ENCODE data around the gene KNDC1.
"Not testable (repeated sequence)": the region's sequence is repeated elsewhere in the genome, so short reads cannot be mapped to it uniquely, and the experiment has no call there.

The KNDC1 gene

DNA sequence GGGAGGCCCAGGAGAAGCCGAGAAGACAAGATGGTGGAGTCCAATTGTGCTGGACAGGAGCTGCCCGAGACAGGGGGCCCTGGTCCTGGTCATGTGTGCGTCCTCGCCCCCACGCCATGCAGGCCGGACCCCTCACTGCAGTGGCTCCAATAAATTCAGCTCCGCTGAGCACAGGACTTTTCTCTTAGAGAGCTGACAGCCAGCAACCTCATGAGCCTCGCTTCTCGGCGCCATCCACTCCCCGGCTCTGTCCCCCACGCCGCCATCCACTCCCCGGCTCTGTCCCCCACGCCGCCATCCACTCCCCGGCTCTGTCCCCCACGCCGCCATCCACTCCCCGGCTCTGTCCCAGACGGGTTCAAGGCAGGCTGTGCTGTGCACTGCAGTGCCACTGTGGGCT lies 67.2 kb downstream of the KNDC1 start:
- DNase-seq: no peak

DNA sequence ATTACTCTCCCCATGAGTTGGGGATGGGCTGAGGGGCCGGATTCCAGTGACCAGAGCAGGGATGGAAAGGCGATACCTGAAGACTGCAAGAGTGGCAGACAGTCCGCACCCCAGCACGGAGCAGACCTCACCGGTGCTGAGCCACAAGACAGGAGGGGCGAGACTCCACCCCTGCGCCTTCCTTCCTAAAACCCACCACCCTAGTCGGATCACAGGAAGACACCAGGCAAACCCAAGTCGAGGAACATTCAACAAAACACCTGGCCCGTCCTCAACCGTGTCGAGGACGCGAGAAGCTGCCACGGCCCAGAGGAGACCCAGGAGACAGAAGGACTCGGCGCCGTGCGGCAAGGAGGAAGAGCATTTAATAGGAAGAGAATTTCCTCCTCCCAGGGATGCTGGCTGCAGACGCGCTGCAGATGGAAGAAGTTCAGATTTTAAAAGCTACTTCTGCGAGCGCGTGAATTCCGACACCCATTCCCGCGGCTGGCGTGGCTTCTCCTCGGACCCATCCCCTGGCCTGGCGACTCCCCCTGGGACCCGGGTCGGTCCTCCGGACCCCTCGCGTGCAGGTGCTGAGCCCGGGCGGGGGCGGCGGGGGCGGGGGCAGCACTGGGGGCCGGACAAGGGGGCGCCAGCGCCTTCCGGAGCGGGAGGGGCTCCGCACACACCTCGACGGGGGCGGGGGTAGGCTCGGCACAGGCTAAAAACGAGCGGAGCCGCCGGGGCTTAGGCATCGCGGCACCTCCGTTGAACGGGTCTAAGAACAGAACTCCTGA lies 69.4 kb downstream of the KNDC1 start:
- no peak for DNase-seq

DNA sequence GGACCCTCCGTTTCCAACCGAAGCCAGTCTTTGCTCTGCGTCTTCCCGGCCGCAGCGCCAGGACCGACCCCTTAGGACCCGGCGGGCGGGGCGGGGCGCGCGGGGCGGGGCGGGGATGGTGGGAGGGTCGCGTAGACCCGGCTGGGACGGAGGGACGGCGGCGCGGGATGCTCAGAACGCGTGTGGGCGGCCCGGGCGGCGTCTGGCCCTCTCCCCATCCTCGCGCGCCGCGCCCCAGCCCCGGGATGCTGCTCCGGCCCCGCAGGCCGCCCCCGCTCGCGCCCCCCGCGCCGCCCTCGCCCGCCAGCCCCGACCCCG lies 70.0 kb downstream of the KNDC1 start, which contains the start of gene UTF1:
UTF1 (plus strand) TSS at position 174 of the 318 bp plus-strand sequence; CDS start at position 246, 72 bp downstream.
- DNase-seq: no peak

DNA sequence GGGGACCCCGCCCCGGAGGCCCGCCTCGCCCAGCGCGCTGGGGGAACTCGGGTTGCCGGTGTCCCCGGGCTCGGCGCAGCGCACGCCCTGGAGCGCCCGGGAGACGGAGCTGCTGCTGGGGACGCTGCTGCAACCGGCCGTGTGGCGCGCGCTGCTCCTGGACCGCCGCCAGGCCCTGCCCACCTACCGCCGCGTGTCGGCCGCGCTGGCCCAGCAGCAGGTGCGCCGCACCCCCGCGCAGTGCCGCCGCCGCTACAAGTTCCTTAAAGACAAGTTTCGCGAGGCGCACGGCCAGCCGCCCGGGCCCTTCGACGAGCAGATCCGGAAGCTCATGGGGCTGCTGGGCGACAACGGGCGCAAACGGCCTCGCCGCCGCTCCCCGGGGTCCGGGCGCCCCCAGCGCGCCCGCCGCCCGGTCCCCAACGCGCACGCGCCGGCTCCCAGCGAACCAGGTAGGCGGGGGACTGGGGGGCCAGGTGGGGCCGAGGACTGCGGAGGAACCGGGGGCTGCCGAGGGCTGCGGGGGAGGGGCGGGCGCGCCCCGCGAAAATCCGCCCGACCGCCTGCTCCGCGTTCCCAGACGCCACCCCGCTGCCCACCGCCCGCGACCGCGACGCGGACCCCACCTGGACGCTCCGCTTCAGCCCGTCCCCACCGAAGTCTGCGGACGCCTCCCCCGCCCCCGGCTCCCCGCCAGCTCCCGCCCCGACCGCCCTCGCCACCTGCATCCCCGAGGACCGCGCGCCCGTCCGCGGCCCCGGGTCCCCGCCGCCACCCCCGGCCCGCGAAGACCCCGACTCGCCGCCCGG lies 70.6 kb downstream of the KNDC1 start:
- DNase-seq: no peak

DNA sequence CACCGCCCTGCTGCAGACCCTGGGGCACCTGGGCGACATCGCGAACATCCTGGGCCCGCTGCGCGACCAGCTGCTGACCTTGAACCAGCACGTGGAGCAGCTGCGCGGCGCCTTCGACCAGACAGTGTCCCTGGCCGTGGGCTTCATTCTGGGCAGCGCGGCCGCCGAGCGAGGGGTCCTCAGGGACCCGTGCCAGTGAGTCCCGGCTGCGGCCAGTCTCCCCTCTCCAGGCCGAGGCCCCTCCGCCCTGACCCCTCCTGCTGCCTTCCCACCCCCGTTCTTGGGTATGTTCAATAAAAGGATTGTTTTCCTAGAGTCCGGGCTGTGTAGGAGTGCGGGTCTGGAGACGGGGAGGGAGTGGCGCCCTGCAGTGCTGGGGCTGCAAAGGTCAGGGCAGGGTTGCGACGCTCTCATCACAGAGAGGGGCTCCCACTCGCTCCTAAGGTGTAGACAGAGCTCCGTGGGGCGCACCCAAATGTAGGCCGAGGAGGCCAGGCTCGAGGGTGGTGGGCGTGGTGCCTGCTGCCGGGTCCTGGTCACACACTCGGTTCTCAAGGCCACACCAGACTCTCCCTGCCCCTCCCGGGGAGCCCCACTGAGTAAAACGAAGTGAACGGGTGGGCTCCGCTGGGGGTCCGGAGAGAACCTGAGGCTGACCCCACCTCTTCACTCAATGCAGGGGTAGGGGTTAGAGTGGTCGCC lies 71.4 kb downstream of the KNDC1 start:
- DNase-seq: no peak

DNA sequence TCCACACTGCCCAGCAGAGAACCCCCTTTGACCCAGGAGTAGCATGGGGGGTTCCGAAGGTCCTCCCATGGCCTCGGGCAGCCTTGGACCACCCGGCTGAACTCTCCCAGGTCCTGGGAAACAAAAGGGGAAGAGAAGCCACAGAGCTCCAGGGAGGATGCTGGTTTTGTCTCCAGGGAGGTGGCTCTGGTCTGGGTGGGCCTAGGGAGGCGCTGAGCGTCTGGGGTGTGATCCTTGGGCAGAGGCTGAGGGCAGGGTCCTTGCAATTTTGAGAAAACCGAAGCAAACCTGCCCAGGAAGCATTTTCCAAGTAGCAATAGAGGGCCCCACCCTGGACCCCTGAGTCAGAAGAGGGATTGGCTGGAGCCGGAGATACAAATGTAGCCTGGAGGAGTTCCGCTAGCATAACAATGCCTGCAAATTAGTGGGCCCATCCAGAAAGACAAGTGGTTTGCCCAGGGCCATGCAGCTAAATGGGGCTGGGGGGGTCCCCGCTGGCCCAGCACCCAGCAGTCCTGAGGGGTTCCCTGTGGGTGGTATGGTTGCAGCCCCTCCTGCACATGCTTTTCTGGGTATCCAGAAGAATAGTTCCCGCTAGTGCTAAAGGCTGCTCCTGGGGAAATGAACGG lies 72.0 kb downstream of the KNDC1 start:
- no peak for DNase-seq

DNA sequence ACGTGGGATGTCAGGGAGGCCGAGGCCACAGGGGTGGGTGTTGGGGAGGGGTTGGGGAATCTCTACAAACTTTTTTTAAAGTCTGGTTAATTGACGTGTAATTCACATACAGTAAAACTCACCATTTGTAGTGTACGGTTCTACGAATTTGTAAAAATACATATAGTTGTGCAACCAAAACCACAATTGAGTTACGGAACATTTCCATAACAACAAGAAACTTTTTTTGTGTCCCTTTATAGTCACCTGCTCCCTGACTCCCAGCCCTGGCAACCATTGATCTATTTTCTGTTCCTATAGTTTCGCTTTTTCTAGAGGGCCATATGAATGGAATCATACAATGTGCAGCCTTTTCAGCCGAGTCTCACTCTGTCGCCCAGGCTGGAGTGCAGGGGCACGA lies 74.8 kb downstream of the KNDC1 start:
- DNase-seq: not testable (repeated sequence)

DNA sequence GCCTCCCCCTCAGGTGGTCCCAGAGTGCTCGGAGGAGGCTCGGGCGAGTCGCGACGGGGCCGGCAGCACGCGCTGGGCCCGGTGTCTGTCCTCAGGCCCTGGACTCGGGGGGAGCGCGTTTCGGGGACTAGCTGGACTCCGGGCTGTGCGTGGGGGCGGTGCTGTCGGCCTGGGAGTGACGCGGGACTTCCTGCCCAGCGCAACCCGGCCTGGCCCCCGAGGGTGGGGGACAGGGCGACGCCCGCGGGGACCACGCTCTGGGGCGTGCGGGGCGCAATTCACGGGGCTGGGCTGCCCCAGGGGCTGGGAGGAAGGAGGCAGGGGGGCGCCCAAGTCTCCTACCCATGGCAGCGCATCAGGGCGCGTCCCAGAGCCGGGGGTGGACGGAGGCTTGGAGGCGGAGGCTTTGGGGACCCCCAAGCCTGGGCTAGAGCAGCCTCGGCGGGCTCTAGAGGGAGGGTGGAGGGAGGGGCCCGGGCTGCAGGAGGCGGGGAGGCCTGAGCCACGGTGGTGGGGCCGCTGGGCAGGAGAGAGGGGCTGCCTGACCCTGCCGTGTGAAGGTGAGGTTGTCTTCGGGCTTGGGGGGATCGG lies 75.3 kb downstream of the KNDC1 start:
- no peak for DNase-seq

DNA sequence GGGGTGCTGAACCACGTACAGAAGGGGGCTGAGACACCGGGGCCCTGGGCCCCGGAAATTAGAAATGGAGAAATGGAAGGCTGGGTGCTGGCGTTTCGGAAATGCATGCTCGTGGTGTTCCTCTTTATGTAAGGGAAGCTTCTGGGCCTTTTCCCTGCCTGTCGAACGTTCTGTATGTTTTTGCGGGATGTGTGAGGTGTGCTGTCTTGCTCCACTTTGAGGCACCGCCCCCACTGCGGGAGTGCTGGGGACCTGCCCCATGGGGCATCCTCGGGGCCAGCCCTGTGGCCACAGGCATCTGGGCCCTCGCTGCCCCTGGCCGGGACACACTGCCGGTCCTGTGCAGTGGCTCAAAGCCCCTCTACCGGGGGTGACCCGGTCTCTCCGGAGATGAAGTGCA lies 75.9 kb downstream of the KNDC1 start:
- no peak for DNase-seq

DNA sequence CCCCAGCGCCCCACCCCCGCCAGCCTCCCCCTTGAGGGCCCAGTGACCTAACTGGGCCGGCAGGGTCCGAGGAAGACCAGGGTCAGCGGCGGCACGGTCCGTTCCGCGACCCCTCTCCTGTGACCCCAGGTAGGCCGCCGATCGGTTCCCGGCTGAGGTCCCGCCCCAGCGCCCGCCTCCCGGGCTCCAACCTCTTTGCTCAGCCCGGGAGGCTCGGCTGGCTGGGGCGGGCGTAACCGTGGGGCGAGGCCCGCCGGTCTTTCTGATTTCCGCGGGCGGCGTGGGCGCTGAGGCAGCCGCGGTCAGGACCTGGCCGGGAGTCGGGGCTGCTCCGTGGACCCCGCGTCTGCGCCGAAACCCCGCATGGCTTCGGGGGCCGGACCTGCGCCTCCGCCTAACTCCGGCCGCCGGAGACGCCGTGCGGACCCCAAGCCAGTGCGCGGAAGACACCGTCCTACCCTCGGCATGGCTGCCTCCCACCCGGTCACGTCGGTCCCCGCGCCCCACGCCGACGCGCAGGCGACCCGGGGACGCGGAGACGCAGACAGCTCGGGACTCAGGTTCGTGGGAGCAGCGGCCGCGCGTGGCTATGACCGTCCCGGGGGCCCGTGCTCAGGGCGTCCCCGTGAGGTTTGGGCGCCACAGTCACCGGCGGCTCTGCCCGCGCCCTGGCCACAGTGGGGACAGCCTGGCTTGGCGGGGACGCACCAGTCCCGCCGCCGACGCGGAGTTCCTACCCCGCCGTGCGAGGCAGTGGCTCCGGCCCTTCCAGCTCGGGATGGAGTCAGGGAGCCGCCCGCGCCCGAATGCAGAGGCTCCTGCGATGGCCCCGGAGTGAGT lies 76.6 kb downstream of the KNDC1 start:
- no peak for DNase-seq

DNA sequence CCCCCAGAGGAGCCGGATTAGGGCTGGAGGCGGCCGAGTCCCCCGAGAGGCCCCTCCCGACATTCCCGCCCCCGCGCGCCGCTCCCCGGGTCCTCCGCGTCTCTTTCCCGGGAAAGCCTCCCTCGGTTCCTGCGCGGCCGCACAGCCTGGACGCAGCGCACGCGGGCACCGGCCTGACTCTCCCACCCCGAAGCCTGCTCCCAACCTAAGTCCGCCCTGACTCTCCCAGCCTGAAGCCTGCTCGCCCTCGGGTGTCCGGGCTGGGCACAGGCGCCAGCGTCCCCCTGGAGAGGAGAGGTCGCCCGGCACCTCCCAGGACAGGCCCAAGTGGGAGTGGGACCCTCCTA lies 77.2 kb downstream of the KNDC1 start:
- DNase-seq: no peak

DNA sequence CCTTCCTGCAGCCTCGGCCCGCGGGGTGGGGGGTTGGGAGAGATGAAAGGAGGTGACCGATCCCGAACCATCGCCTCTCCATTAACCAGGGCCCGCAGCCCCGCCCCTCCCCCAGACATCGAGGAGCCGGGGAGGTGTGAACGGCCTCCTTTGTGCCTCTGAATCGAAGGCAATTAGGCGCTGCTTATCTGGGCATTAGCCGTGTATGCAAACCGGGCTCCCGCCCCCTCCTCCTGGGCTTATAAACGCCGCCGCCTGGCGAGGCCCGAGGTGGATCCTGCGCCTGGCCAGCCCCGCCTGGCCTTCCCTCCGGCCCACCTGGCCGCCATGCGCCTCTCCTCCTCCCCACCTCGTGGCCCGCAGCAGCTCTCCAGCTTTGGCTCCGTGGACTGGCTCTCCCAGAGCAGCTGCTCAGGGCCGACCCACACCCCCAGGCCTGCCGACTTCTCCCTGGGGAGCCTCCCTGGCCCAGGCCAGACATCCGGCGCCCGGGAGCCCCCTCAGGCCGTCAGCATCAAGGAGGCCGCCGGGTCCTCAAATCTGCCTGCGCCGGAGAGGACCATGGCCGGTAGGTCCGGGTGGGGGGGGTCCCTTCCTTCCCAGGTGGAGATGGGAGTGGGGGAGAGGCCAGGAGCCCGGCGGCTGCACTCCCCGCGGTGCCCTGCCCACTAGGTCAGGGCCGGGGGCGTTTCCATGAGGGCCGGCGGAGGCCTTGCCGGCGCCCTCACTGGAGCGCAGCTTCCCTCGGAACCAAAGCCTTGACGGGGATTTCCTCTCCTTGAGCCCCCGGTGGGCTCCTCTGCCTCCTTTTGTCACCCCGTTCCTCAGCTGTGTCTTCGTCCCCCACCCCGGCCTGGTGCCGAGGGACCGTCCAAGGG lies 77.8 kb downstream of the KNDC1 start, which contains the start of gene VENTX:
VENTX (plus strand) TSS at position 268 of the 878 bp plus-strand sequence; CDS start at position 328, 60 bp downstream.
- no peak for DNase-seq

DNA sequence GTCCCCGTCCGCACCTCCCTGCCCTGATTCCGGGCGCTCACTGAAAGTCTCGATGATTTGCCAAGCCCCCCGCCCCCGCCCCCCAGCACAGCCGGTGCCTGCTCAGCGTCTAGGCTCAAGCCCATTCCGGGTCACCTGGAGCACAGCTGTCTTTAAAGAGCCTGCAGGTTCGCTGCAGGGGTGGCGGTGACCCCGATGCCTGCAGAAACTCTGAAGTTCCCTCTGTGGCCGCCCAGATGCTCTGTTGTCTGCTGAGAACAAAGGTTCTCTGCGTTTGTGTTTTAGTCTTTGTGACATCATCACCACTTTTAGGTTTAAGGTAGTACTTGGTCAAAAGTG lies 78.4 kb downstream of the KNDC1 start:
- no peak for DNase-seq

DNA sequence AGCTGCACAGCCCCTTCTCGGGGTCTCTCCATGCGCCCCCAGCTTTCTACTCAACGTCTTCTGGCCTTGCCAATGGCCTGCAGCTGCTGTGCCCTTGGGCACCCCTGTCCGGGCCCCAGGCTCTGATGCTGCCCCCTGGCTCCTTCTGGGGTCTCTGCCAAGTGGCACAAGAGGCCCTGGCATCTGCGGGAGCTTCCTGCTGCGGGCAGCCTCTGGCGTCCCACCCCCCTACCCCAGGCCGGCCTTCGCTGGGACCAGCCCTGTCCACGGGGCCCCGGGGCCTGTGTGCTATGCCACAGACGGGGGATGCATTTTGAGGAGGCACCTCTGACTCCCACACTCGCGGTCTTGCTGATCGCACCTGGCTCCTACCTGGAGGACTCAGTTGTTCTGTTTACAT lies 80.0 kb downstream of the KNDC1 start:
- no peak for DNase-seq

DNA sequence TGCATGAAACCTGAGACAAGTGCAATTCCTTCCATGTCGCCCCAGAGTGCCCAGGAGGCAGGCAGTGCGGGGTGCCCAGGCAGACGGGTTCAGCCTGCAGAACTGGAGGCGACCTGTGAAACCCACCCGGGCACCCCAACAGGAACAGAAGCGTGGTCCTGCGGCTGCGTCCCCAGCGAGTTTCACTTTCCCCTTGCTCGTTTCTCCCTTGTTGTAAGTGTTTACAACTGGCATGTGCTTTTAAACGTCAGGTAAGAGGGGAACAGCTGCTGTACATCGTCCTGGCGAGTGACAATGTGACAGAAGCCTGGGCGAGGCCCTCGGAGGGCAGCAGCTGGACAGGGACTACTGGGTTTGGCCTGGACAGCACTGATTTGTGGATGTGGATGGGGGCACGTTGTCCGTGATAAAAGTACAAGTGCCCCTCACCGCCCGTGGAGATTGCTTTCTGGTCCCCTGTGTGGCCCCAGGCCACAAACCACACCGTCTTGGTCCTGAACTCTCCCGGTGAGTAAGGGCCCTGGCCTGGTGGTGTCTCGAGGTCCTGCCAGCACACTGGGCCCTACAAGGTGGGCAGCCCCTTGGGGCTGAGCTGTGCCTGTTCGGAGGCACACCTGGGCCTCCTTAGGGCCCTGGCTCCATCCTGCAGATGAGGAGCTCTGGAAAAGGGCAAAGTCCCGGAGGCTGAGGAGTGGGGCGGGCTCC lies 81.6 kb downstream of the KNDC1 start:
- DNase-seq: no peak

DNA sequence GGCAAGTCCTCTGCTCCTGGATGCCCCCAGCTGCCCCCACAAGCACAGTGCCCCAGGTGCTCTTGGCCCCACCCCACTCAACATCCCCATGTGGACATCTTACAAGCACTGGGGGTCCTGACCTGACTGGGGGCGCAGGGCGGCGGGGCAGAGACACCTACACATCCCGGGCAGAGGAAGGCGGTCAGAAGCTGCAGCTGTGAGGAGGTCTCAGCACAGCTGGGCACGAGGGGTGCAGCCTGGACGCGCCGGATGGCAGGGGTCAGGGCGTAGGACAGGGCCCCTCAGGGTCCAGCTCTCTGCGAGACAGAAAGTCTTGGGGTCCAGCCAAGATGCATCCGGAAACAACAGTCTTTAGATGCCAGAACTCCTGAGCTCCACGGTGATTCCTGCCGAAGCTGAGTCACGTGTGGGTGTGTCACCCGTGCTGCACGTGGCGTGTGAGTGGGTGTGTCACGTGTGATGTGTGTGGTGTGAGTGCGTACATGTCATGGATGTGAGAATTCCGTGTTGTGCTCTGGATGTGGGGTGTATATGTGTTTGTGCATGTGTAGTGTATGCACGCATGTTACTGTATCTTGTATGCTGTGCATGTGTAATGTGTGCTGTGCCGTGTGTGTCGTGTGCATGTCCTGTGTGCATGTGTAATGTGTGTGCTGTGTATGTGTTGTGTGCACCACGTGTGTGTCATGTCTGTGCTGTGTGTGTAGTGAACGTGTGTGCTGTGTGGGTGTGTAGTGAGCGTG lies 82.8 kb downstream of the KNDC1 start:
- no peak for DNase-seq

DNA sequence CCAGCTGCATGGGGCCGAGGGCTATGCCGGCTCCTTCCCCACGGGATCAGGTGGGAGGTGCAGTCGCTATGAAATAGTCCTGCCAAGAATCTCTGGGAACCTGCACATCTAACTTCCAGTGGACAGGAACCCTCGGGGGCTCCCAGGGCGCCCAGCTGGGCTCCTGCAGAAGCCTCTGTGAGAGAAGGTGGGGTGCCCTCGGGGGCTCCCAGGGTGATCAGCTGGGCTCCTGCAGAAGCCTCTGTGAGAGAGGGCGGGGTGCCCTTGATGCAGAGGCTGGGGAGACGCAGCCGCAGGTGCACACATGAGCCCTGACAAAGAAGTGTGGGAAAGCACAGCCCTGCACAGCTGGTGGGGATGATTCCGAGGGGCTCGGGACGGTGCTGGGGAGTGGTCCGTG lies 83.6 kb downstream of the KNDC1 start:
- no peak for DNase-seq

DNA sequence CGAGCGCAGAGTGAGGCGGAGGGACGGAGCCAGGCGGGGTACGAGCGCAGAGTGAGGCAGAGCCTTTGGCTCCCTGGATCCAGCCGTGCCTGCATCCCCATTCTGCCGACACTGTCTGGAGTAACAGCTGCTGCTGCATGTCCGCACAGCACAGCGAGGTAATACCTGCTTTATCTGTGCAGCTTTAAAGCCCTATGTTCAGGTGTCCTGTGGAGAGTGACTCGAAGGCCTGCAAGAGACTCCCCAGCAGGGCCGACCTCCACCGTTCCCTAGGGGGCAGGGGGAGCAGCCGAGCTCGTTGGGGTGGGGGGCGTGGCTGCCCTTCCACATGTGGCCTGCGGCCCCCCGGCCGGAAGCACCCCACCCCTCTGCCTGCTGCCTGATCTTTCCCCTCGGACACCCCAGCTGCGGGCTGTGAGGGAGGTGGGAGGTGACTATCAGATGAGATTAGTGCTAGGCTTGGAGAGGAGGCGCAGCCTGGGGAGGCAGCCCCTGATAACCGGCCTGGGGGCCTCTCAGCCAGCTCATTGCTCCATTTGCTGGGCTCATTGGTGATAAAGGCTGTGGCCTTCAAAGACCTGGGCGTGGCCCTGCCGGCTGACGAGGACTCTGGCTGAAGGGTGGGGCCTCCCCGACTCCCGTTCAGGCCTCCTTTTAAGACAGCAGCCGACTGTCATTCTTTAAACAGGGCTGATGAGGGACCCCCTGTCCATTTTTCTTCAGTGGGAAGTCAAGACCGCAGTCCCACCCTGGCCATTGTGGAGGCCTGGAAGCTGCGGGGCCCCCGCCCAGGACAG lies 85.6 kb downstream of the KNDC1 start:
- no peak for DNase-seq

DNA sequence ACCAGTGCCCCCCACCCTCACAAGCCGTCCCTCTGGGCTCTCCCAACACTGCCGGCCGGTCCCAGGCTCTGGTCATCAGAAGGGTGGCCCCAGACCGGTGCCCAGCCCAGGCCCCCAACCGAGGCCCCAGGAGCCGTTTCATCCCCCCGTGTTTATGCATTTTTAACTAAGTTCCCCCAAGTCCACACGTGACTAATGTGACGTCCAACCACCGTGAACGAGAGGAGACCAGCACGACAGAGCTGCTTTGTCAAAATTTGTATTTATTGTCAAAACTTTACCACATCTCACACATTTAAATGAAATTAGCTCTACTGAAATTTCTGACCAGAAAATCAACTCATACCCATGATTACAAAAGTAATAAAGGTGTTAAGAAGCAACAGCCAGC lies 86.2 kb downstream of the KNDC1 start:
- no peak for DNase-seq

Data from T1000 (cell line).